HG03575 (cell line): ENCODE data around the gene MRS2.
"Not testable (repeated sequence)": the region's sequence is repeated elsewhere in the genome, so short reads cannot be mapped to it uniquely, and the experiment has no call there.

Experiments
- ATAC-seq: cut with Tn5 transposase; IDR thresholded peaks from one replicate; pipeline ENCODE4 v1.9.1; 2021; ENCODE audit not compliant: unreplicated experiment, insufficient number of reproducible peaks, low FRiP score; ENCODE audit errors: extremely low read depth

MRS2 gene

GRCh38 chr6:24385536-24386269, 17.0 kb upstream of the MRS2 start:
- ATAC-seq, result no peak

- no peak for ATAC-seq
Measured at GRCh38 chr6:24387818-24388217, 14.9 kb upstream of the MRS2 start.

- no peak for ATAC-seq
Measured at GRCh38 chr6:24391208-24391607, 11.5 kb upstream of the MRS2 start.

- ATAC-seq, result no peak
Measured at GRCh38 chr6:24391756-24392405, 10.9 kb upstream of the MRS2 start.

GRCh38 chr6:24394061-24394779, 8.5 kb upstream of the MRS2 start:
- no peak for ATAC-seq

- no peak for ATAC-seq
Measured at GRCh38 chr6:24394780-24395437, 7.8 kb upstream of the MRS2 start.

GRCh38 chr6:24396824-24397223, 5.9 kb upstream of the MRS2 start:
- ATAC-seq, result no peak

- ATAC-seq, result no peak
Measured at GRCh38 chr6:24397631-24398030, 5.1 kb upstream of the MRS2 start.

GRCh38 chr6:24400045-24401039, 2.4 kb upstream of the MRS2 start:
- not testable (repeated sequence) for ATAC-seq

- ATAC-seq, result no peak
Measured at GRCh38 chr6:24401458-24401857, 1.3 kb upstream of the MRS2 start.

- ATAC-seq, result no peak
Measured at GRCh38 chr6:24403501-24403824, 727 bp downstream of the MRS2 start.

GRCh38 chr6:24405262-24405661, 2.5 kb downstream of the MRS2 start:
- ATAC-seq, result no peak

- ATAC-seq, result peak; percentile 94
Measured at GRCh38 chr6:24408719-24409410, 6.1 kb downstream of the MRS2 start.

- ATAC-seq, result no peak
Measured at GRCh38 chr6:24410622-24411021, 7.9 kb downstream of the MRS2 start.

GRCh38 chr6:24412294-24412693, 9.6 kb downstream of the MRS2 start:
- ATAC-seq, result no peak

- not testable (repeated sequence) for ATAC-seq
Measured at GRCh38 chr6:24414531-24414930, 11.8 kb downstream of the MRS2 start.

- peak; percentile 71 for ATAC-seq
Measured at GRCh38 chr6:24415753-24416152, 13.0 kb downstream of the MRS2 start.

GRCh38 chr6:24419526-24419925, 16.8 kb downstream of the MRS2 start:
- no peak for ATAC-seq
